ENCODE data around the gene PLK2.

The PLK2 gene

DNA sequence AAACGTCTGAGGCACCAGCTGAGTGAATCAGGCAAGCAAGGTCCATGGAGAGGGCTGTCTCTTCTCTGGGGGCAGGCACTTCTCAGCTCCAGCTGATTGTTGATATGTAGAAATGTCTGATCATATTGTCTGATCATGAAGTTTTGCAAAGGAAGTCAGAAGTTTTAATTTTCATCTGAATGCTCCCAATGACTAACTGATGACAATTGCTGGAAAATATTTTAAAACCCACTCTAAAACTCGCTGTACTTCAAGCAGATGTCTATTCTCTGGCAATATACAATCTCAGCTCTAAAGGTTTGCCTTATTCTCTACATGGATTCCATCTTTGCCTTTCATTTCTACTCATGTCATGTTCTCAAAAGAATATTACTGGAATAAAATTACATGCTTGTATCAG lies 12.7 kb downstream of the PLK2 start:
- DNase-seq: no peak

DNA sequence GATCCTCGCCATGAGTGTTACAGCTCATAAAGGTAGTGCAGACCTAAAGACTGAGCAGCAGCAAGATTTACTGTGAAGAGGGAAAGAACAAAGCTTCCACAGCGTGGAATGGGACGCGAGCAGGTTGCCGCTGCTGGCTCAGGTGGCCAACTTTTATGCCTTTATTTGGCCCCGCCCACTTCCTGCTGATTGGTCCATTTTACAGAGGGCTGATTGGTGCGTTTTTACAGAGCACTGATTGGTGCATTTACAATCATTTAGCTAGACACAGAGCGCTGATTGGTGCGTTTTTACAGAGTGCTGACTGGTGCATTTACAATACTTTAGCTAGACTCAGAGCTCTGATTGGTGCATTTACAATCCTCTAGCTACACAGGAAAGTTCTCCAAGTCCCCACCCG lies 13.9 kb downstream of the PLK2 start:
- DNase-seq: no peak

DNA sequence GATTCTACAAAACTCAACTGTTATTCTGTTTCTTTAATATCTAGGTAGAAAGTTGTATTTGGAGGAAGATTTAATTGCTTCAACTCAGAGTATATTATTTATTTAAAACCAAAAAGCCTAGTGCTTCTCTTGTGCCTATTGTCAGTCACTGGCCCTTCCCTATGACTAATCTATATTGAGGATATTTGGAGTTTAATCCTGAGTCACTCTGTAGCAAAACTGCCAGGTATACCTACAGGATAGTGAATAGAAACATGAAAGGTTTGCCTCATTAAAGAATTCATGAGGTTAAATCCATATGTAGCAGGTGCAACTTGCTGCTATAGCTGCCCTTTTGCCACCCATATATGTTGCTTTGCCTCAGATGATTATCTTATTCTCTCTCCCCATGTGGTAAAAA lies 15.1 kb downstream of the PLK2 start:
- no peak for DNase-seq

DNA sequence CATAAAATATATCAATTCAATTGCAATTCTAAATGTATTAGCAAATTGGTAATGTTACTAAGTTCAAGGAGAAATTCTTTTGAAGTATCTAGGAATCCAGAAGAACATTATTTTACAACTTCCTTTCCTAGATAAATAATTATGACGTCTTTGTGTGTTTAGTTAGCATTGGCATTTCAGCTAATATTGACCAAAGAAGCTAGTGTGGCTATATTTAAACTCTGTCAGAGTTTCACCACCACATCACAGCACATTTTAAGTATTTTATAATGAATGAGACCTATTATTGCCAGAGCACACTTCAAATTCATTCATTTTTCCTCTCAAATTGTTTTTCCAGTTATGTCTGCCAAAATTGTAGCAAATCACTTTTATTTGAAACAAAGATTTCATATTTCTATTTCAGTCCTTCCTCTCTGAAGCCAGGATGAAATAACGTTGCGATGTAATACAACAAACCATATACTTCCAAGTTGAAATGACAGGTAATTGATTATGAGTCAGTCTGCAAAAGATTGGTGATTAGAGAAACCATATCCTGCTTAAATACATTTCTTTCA lies 18.9 kb downstream of the PLK2 start:
- no peak for DNase-seq

DNA sequence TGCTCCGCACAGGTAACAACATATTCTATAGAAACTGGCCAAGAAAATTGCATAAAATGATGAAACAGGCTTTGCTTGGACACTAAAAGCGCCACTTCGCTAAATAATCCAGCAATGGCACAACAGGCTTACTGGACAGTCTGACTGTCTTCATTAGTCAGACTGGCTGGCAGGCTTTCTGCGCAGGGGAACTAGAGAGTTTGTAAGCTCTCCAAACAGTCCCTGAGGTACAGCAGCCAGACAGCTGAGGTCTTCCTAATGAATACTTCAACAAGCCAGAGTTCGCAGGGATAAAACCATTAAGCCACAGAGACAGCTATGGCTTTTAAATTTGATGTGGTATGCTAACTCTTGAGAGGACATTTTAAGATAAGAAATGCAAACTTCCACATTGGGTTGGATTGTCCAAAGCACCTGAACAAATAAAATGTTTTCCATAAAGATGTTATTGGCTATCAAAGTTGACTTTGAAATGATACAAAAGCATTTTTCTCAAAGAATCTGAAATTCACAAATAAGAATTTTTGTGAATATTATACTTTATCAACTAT lies 20.7 kb downstream of the PLK2 start:
- DNase-seq: no peak

DNA sequence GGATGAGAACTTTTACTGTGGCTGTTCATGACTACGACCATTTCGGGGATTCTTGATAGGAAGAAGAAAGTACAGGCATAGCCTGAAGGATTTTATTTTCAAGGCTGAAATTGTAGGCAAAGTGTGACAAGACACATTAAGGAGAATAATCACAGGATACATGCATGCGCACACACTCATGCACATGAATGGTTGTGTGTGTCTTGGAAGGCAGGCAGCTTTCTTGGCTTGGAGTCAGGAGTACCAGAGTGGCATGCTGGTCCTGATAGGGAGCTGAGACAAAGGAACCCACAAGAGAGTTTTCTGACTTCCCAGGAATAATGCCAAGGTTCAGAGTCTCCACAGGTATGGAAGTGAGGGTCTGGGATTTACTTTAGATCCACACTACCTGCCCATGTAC lies 22.2 kb downstream of the PLK2 start:
- no peak for DNase-seq

DNA sequence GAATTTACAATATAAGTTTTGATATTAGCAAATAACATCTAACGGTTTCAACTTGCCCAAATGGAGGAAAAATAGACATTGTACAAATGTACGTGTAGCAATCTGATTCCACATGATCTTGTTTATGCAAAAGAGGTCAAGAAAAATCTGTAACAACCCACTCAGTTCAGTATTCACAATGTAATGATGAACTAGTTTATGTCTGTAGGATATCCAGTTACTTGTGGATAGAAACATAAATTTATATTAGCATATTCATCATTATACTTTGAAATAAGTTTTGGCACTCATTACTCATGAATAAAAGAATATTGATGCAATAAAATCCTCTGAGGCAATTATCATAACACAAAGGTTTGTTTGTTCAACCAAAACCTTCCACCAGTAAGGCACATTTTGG lies 28.1 kb downstream of the PLK2 start:
- no peak for DNase-seq

DNA sequence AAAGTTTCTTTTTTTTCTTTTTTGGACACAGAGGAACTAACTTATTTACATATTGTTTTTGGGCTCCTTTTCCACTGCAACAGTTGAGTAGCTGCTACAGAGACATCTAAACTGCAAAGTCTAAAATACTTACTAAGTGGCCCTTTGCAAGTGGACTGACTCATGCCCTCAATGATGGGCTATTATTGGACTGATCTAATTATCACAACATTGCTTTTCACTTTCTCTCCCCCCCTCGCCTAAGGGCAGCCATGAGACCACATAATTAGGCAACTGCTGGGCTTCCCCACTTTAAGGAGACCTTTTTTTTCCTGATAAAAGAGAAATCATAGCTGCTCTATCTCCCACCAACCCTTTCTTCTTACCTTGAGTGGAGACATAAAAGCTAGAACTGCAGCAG lies 47.0 kb downstream of the PLK2 start:
- no peak for DNase-seq

DNA sequence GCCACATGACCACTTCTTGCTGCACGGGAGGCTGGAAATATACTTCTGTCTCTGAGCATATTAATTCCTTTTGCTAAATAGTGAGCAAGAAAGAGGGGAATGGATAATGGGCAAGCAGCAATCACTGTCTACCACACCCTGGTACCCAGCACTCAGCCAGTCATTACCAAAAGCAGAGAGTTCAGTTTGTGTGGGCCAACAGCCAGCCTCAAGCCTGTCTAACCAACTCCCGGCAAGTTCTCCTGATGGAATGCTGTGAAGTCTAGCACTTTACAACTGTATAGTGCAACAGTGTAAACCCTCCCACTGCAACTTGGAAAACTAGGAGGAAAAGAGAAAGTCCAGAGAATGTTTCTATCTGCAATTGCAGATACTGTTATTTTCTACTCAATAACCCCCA lies 47.8 kb downstream of the PLK2 start:
- no peak for DNase-seq

DNA sequence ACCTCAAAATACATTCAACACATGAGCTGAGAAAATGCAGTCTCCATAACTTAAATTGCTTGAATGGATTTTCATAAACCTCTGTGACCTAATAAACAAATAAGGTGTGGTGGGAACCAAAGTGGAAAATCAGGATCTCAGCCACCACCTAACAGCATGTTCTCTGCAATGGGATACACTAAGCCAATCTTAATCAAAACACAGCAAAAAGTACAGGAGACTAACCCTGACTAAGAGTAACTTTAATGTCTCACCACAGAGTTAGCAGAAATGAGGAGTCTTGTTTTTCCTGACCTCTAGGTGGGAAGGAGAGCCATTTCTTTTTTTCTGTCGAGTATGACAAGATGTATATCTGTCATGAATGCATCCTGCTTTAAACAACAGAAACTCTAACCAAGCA lies 48.5 kb downstream of the PLK2 start:
- no peak for DNase-seq

DNA sequence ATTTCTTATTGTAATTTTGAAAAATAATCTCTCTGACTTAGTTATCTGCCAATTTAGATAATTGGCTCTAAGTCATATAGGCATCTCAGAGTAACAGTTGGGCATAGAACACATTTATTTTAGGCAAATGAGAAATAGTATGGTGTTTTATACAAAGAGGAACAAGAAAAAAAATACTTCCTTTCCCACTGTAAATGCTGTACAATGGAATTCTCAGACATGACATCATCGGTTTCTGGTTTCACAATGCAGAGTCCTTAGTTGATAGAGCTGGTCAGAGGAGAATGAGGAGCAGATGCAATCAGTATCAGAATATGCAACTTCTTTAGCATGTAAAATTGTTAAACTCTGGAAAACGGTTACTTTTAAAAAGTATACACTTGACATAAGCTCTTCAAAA lies 49.4 kb downstream of the PLK2 start:
- DNase-seq: no peak

DNA sequence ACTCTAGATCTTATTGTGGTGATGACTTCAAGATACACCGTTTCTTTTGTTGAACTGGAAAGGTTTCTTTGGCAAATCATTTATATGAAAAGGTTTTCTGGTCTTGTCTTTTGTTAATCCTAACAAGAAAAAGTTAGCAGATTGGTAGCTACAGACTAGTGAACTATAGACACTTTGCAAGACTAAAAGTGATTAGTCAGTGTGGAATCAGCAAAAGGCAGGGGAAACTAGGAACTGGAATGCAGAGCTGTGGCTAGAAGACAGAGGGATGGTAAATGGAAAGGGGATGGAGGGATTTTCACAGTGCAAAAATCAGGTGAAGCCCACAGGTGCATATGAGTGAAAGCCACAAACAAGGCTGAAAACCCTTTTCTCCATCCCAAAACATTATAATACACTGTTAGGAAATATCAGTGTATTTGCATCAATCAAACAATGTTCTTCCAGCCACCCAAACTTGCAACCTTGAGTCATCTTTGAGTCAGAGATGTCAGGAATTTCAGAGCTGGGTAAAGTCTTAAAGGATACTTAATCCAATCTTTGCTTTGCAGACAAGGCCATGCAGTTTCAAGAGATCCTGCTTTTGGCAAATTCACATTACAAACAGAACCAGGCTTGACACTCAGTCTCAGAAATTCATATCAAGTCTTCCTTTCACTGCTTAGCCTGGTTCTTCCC lies 52.7 kb downstream of the PLK2 start:
- no peak for DNase-seq

DNA sequence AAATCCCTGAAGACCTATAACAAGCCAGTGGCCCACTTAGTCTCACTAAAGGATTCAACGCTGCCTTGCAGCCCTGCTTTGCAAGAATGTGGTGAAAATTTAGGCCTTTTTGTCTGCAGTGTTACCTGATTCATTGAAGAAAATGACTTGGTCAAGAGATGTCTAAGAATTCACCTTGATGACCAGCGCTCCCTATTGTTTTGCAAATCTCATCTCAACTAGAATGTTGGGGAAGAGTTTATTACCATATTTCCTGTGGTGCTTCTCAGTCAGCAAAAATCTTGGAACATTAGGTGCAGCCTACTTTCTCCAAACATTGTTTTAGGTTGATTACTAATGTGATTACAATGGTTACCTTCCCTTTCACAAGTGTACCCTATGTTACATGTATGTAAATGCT lies 53.5 kb downstream of the PLK2 start:
- DNase-seq: no peak

DNA sequence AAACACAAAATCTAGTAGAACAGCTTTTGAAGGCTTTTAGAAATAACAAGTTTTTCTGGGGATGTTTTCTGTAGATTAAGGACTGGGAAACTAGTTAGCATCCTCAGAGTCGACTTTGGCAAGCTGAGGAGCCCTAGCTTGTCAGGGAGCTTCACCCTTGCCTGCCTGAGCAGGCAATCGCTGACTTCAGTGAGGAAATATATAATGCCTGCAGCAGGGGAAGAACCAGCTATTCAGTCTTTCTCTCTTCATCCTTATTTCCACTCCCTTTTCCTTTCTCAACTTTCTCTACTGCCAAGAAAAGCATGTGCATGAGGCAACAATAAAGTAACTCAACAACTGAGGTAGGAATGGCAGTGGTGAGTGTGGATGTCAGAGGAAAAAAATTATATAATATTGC lies 54.7 kb downstream of the PLK2 start:
- no peak for DNase-seq

DNA sequence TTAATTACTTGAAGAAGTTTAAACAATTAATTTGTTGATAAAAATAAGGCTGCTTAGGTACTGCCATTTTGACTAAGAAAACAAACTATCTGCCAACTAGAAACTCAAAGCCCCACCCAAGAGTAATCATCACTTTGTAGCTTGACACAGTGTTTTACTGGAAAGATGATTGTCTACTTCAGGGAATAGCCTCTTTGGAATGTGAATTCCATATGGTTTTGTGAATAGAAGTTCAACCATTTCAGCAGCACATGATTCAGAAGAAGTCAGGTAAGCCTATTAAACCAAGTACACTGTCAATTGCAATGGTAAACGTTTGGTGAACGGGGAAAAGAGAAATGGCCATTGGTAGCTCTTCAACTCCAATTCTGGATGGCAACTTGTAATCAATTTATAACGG lies 55.2 kb downstream of the PLK2 start:
- DNase-seq: no peak

Data from hematopoietic multipotent progenitor cell treated with erythropoietin and hydrocortisone succinate and interleukin-3 and kit ligand, for 6 days (in vitro differentiated cells).